GM23248 (cell line): Measurements from ENCODE around the gene IFT52.

ENCODE experiments used
- EZH2 ChIP-seq: fragments of 200-600 bp; sonication (generic); IDR thresholded peaks from 2 replicates; pipeline ENCODE4 v1.6.1; 2018; ENCODE audit warnings: antibody characterized with exemption, mild to moderate bottlenecking; ENCODE audit not compliant: insufficient read depth, poor library complexity, severe bottlenecking
- EZH2phosphoT487 ChIP-seq: fragments of 200-600 bp; sonication (generic); IDR thresholded peaks from 2 replicates; pipeline ENCODE4 v1.6.1; 2018; ENCODE audit warnings: antibody characterized with exemption, moderate library complexity, mild to moderate bottlenecking, low read depth; ENCODE audit not compliant: insufficient read depth

DNA sequence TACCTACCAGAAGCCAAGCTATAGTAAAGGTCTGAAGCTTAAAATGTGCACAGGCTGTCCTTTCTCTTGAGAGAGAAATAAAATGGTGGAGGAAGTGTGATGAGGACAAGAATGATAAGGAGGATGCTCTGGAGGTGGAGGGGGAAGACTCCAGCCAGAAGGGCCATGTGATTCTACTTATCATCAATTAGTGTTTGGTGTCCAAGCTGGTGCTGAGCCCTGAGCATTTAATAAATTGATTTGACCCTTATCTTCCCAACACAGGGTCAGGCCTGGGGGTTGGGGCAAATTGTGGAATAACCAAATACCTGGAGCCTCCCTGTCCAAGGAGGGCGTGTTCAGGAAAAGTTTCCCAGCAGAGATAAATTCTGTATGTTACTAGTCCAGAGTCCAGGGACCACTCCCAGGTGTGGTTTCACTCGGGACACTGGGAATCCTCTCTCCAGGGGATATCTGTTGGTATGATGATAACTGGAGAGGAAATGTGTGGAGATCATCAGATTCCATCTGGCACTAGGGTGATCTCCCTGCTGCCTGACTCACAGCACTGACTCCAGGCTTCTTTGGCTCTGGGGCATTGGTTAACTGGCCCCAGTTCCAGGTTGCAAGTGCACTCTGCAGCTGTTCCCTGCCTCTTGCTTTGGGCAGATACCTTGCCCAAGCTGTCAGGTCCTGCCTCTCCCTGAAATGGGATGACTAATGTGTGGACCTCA lies 72.4 kb downstream of the IFT52 start:
- TF ChIP-seq EZH2, result no peak
- TF ChIP-seq EZH2phosphoT487, result no peak
